Testis (tissue), 2 donors: ENCODE data around the gene SPAG8.

ENCODE experiments used
- POLR2A ChIP-seq: fragments of 450-650 bp; IDR thresholded peaks from one replicate; pipeline ENCODE4 v1.6.1; 2017; ENCODE audit warnings: antibody characterized with exemption, mild to moderate bottlenecking, moderate library complexity
- TF ChIP-seq, protein P1 (sequence below), 3 experiments: fragments of 450-650 bp in 2 of 3; fragments of 200-600 bp in 1 of 3; sonication (generic) in 1 of 3; IDR thresholded peaks; one replicate each; pipeline ENCODE4 v1.5.1; 2016 to 2019; ENCODE audit warnings: antibody characterized with exemption in 3 of 3, mild to moderate bottlenecking in 2 of 3, moderate library complexity in 1 of 3

DNA sequence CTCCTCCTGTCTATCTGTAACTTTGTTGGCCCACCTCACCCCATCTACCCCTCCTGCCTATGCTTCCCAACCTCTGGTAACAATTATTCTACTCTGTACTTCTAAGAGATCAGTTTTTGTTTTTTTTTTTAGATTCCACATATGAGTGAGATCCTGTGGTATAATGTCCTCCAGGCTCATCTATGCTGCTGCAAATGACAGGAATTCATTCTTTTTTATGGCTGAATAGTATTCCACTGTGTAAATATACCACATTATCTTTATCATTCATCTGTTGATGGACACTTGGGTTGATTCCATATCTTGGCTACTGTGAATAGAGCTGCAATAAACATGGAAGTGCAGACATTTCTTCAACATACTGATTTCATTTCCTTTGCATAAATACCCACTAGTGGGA, 28.6 kb downstream of the SPAG8 start:
- TF ChIP-seq, protein P1, sequence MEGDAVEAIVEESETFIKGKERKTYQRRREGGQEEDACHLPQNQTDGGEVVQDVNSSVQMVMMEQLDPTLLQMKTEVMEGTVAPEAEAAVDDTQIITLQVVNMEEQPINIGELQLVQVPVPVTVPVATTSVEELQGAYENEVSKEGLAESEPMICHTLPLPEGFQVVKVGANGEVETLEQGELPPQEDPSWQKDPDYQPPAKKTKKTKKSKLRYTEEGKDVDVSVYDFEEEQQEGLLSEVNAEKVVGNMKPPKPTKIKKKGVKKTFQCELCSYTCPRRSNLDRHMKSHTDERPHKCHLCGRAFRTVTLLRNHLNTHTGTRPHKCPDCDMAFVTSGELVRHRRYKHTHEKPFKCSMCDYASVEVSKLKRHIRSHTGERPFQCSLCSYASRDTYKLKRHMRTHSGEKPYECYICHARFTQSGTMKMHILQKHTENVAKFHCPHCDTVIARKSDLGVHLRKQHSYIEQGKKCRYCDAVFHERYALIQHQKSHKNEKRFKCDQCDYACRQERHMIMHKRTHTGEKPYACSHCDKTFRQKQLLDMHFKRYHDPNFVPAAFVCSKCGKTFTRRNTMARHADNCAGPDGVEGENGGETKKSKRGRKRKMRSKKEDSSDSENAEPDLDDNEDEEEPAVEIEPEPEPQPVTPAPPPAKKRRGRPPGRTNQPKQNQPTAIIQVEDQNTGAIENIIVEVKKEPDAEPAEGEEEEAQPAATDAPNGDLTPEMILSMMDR (IDR thresholded peaks at IDR 0.05) = no peak
- TF ChIP-seq POLR2A = no peak
